ENCODE results near the gene COL25A1. TPM values are rescaled to one million over a fixed set of nuclear protein-coding genes. Genes with fewer than 3 reads are reported as not detected.

COL25A1 gene
- total RNA-seq, 1 experiment from 2014 or later = 4.2 TPM

- no peak overlapping the region for H3K4me3 Mint-ChIP-seq
- no peak for DNase-seq
- no peak overlapping the region for H3K27ac ChIP-seq (ENCODE audit: insufficient read length, low read depth, low read length)
- no peak overlapping the region for H3K9ac ChIP-seq (ENCODE audit: extremely low read depth, insufficient read length, low read length)
- H3K4ac ChIP-seq (ENCODE audit: low read depth, low read length) = no peak overlapping the region
- no peak overlapping the region for H4K91ac ChIP-seq (ENCODE audit: insufficient read length, low read depth, low read length)
- no peak for TF ChIP-seq CTCF (conservative IDR thresholded peaks at IDR 0.05)
- H4K20me1 ChIP-seq (ENCODE audit: control insufficient read depth, insufficient read depth, insufficient read length) = no peaks in the 10 kb centered on the region
- no peak overlapping the region for H2AFZ ChIP-seq (ENCODE audit: low read length)
- no peak overlapping the region for H3K27ac Mint-ChIP-seq
- H2BK12ac ChIP-seq (ENCODE audit: insufficient read length, low read depth, low read length) = no peak overlapping the region
- no peak overlapping the region for H3K56ac ChIP-seq (ENCODE audit: insufficient read length, low read depth, low read length)
- H3K36me3 Mint-ChIP-seq (ENCODE audit: insufficient read depth in 1 of 3, low read depth in 3 of 3) = peaks cover 17 to 30% (median 28%) of the 10 kb centered on the region in 3 experiments
- no peaks in the 10 kb centered on the region for H3K27me3 ChIP-seq (ENCODE audit: insufficient read depth, low read length)
- no peak overlapping the region for H4K8ac ChIP-seq (replicated peaks; ENCODE audit: insufficient read length, low read depth, low read length)
- no peak overlapping the region for H3T11ph ChIP-seq (ENCODE audit: low read length)
- peaks cover 20% of the 10 kb centered on the region for H3K9me3 ChIP-seq (ENCODE audit: control insufficient read depth, low read depth, low read length)
- no peak overlapping the region for H2BK120ac ChIP-seq (ENCODE audit: low read depth, low read length, poor library complexity, severe bottlenecking)
- H3K23ac ChIP-seq (ENCODE audit: insufficient read length, low read depth, low read length) = no peak overlapping the region
- H2BK20ac ChIP-seq (ENCODE audit: low read depth, low read length, poor library complexity, severe bottlenecking) = no peak overlapping the region
- H3K4me1 Mint-ChIP-seq = peaks cover 0 to 3% of the 10 kb centered on the region in 2 experiments; a peak in 1 of 4 replicates
- no peak overlapping the region for H2BK5ac ChIP-seq (ENCODE audit: insufficient read length, low read length)
- H3K14ac ChIP-seq (ENCODE audit: insufficient read depth, low read length) = no peak overlapping the region
- H3K9me3 Mint-ChIP-seq = peaks cover 34 to 39% of the 10 kb centered on the region in 2 experiments
- H3K4me1 ChIP-seq (ENCODE audit: insufficient read depth, low read length) = no peaks in the 10 kb centered on the region
- H3K18ac ChIP-seq (ENCODE audit: insufficient read length, low read depth, low read length) = no peak overlapping the region
- no peak overlapping the region for H4K5ac ChIP-seq (ENCODE audit: insufficient read length, low read depth, low read length)
- peaks cover 2% of the 10 kb centered on the region; the same call in 1 of the 2 replicates for H3K27me3 Mint-ChIP-seq (ENCODE audit: low read depth)
- H2AK5ac ChIP-seq (ENCODE audit: insufficient read length, low read length) = no peak overlapping the region
- H3K23me2 ChIP-seq (ENCODE audit: insufficient read length, low read depth, low read length, poor library complexity, severe bottlenecking) = no peaks in the 10 kb centered on the region
- H3K79me1 ChIP-seq (ENCODE audit: insufficient read depth, low read depth, low read length, poor library complexity, severe bottlenecking) = no peaks in the 10 kb centered on the region
- WGBS (ENCODE audit: extremely low coverage, insufficient read length, low lambda C conversion rate) = no CpG with 5 or more reads among the region's 2 CpGs
- H2BK15ac ChIP-seq (ENCODE audit: low read depth, low read length) = no peak overlapping the region
- no peaks in the 10 kb centered on the region for H3K79me2 ChIP-seq (ENCODE audit: insufficient read depth, low read length)
- no peak overlapping the region for H3K4me2 ChIP-seq (ENCODE audit: insufficient read depth, insufficient read length, low read length)
Measured at GRCh38 chr4:109325698-109326097, 23.2 kb upstream of the COL25A1 start.
